CD4-positive, alpha-beta T cell (primary cell): ENCODE data around the gene RPL22L1. TPM values are rescaled to one million over a fixed set of nuclear protein-coding genes. Genes with fewer than 3 reads are reported as not detected.

Experiments used
- ATAC-seq: fragments of 200-7000 bp; cut with Tn5 transposase; one replicate; pipeline ENCODE4 v1.10.0; 2022; ENCODE audit warnings: mild to moderate bottlenecking; ENCODE audit not compliant: poor library complexity
- CTCF ChIA-PET: fragments of 350-600 bp; sonication (Branson Sonifier 250); formaldehyde crosslinking; loops from one replicate; lab custom pipeline; 2021; ENCODE audit warnings: antibody characterized with exemption, inconsistent platforms; lab: Charles Lee
- POLR2A ChIA-PET: fragments of 350-600 bp; sonication (Branson Sonifier 250); formaldehyde crosslinking; loops from one replicate; lab custom pipeline; 2021; ENCODE audit warnings: antibody characterized with exemption, inconsistent platforms; lab: Charles Lee
- DNase-seq, 14 experiments: peaks; one replicate each; pipeline ENCODE4 v3.0.0-alpha.2; 2013 to 2020; ENCODE audit warnings: mixed read lengths in 2 of 14
- H3K27ac ChIP-seq, 2 donors: one replicate each; pipeline versions ENCODE4 v1.5.1 to v1.7.0; 2013; ENCODE audit warnings: low read length in 2 of 2, low read depth in 1 of 2, mild to moderate bottlenecking in 1 of 2
- H3K27me3 ChIP-seq, 2 experiments: 1 replicate in 1 of 2; 2 replicates in 1 of 2; pipeline versions ENCODE4 v1.6.1 to v1.7.0; 2013; ENCODE audit warnings: low read length in 2 of 2, control low read depth in 1 of 2, mild to moderate bottlenecking in 1 of 2, moderate library complexity in 1 of 2; ENCODE audit not compliant: insufficient read depth in 2 of 2, control insufficient read depth in 1 of 2
- H3K36me3 ChIP-seq: one replicate; pipeline ENCODE4 v1.6.1; 2013; ENCODE audit warnings: low read length, control low read depth; ENCODE audit not compliant: insufficient read depth
- H3K4me1 ChIP-seq: one replicate; pipeline ENCODE4 v1.6.1; 2013; ENCODE audit warnings: low read length, control low read depth; ENCODE audit not compliant: insufficient read depth
- H3K4me3 ChIP-seq: one replicate; pipeline ENCODE4 v1.5.1; 2013; ENCODE audit warnings: mild to moderate bottlenecking, low read length, moderate library complexity
- H3K9me3 ChIP-seq, 2 experiments: 1 replicate in 1 of 2; 2 replicates in 1 of 2; pipeline versions ENCODE4 v1.6.1 to v1.7.0; 2013; ENCODE audit warnings: low read length in 2 of 2, mild to moderate bottlenecking in 2 of 2, control low read depth in 1 of 2, moderate library complexity in 1 of 2; ENCODE audit not compliant: control insufficient read depth in 1 of 2, insufficient read depth in 1 of 2
- H3K27ac Mint-ChIP-seq: one replicate; pipeline ENCODE4 v1.8.0; 2020; ENCODE audit warnings: mixed read lengths
- H3K27me3 Mint-ChIP-seq: one replicate; pipeline ENCODE4 v1.8.0; 2021; ENCODE audit warnings: mixed read lengths
- H3K36me3 Mint-ChIP-seq: one replicate; pipeline ENCODE4 v1.8.0; 2021; ENCODE audit warnings: low read depth, mixed read lengths
- H3K4me1 Mint-ChIP-seq: one replicate; pipeline ENCODE4 v1.8.0; 2021; ENCODE audit warnings: low read depth, mixed read lengths
- H3K4me3 Mint-ChIP-seq: one replicate; pipeline ENCODE4 v1.8.0; 2020; ENCODE audit warnings: mild to moderate bottlenecking, mixed read lengths
- H3K9me3 Mint-ChIP-seq: one replicate; pipeline ENCODE4 v1.8.0; 2020; ENCODE audit warnings: mixed read lengths
- intact Hi-C, 2 experiments: fragments of 100-400 bp; cut with DNase I in 1 of 2; cut with micrococcal nuclease in 1 of 2; formaldehyde crosslinking; loops; one replicate each; pipeline versions ENCODE4 v1.15.1 to v1.9.0; 2023 to 2025; cut with DNase I, micrococcal nuclease
- total RNA-seq, 174 experiments: library from RNA in 2 of 174; stranded (reverse) in 2 of 174; gene quantifications; one replicate each; pipeline ENCODE4 v1.2.3 and lab custom pipeline; 2021 to 2026
- TF ChIP-seq, protein P1 (sequence below): fragments of 200-600 bp; IDR thresholded peaks from one replicate; pipeline ENCODE4 v1.8.0; 2022; ENCODE audit warnings: antibody characterized with exemption, mild to moderate bottlenecking

Gene RPL22L1
- total RNA-seq, 2 experiments from 2014 or later, result 53.5 to 55.6 TPM

DNA sequence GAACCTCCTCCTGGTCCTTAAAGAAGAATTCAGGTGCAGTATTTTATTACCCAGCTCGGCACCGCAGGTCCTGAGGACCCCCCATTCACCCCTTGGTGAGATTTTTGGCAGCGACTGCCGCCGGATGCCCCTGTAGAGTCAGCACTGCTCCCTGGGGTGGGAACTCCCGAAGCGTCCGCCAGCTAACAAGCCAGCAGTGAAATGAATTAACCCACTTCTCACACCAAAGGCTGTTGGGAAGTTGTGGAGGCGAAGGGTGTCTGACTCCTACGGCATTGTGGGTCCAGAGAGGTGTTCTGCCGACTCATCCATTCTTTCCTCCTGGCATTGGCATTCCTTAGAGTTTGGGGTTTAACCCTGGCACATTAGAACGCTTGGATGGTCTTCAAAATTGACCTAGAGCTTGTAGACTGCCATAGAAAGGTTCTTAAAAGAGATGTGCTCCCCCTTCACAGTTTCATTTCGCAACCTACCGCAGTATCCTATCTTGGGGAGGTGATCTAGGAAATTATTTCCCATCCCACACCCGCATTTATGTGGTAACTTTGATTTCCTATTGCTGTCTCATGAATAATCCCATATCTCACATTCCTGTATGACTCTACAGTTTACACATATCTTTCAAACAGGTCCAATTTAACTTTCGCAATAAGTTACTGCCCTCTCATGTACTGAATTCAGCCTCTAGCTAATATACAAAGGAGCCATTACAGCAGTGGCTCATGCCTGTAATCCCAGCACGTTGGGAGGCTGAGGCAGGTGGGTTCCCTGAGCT is 39.3 kb upstream of the RPL22L1 start:
- ChIA-PET POLR2A (interaction anchor here (1.3 to 3.2 kb wide), 6 partner anchors 32 to 67 kb away, joined by 4 to 75 read pairs (median 6); partner anchors contain the start of gene RPL22L1), CTCF (interaction anchor here (1.2 kb wide), 1 partner anchor 98 kb away, joined by 3 read pairs; no protein-coding TSS in a partner anchor)
- TF ChIP-seq, protein P1, sequence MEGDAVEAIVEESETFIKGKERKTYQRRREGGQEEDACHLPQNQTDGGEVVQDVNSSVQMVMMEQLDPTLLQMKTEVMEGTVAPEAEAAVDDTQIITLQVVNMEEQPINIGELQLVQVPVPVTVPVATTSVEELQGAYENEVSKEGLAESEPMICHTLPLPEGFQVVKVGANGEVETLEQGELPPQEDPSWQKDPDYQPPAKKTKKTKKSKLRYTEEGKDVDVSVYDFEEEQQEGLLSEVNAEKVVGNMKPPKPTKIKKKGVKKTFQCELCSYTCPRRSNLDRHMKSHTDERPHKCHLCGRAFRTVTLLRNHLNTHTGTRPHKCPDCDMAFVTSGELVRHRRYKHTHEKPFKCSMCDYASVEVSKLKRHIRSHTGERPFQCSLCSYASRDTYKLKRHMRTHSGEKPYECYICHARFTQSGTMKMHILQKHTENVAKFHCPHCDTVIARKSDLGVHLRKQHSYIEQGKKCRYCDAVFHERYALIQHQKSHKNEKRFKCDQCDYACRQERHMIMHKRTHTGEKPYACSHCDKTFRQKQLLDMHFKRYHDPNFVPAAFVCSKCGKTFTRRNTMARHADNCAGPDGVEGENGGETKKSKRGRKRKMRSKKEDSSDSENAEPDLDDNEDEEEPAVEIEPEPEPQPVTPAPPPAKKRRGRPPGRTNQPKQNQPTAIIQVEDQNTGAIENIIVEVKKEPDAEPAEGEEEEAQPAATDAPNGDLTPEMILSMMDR, result no peak
- H3K9me3 Mint-ChIP-seq, result peaks cover 14% of the 10 kb centered on the region
- no peaks in the 10 kb centered on the region for H3K27me3 ChIP-seq
- peak overlapping the region; percentile 86 for H3K27ac Mint-ChIP-seq
- peaks cover 16 to 22% of the 10 kb centered on the region in 2 experiments for H3K9me3 ChIP-seq
- no peaks in the 10 kb centered on the region for H3K27me3 Mint-ChIP-seq
- intact Hi-C loops, result loop anchor here (2.0 to 10.0 kb wide), 2 partner anchors 39 to 335 kb away; partner anchors contain the start of gene RPL22L1 (in 1 of the 2)
- peaks cover 27% of the 10 kb centered on the region for H3K4me1 Mint-ChIP-seq
- DNase-seq, result peak in 2 of 14 experiments; percentile 18 to 25
- no peaks in the 10 kb centered on the region for H3K36me3 ChIP-seq
- peak overlapping the region in 1 of 2 donors; percentile 47 for H3K27ac ChIP-seq
- H3K4me3 Mint-ChIP-seq, result peak overlapping the region; percentile 99
- no peak for ATAC-seq
- H3K4me1 ChIP-seq, result peaks cover 10% of the 10 kb centered on the region
- H3K36me3 Mint-ChIP-seq, result peaks cover 7% of the 10 kb centered on the region
- no peak overlapping the region for H3K4me3 ChIP-seq

DNA sequence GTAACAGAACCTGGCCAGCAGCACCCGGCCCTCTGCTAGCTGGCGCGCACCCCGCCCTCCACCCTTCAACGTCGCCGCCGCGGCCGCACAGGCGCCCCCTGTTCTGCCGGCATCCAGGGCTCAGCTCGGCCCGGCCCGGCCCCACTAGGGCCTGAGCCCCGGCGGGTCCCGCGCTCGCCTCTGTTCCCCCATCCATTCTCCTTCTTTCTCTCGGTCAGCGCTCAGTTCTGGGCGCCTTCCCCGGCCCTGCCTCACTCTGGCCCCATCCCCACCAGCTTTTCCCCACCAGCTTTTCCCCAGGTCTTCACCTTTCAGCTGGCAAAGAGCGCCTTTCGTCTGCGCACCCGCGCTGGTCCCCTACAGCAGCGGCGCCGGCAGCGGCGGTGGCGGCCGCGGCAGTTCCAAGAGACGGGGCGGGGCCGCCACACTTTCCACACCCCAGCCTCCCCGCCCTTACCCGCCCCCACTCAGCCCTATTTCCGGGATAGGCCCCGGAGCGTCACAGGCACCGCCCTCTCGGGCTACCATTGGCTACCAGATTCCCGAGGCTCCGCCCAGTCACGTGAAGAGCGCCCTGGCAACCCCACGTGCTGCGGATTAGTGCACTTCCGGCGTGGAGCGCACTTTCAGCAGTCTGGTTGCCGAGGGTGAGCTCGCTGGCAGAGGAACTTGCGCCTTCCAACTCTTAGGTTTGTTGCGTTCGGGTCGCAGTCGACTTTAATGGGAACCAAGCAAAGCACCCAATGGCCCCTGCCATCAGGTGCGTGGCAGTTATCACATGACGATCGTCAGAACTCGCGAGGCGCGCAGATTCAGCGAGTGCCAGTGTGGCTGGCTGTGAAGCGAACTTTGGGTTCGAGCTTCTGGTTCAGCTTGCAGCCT is 38.5 kb upstream of the RPL22L1 start, which contains the start of gene EIF5A2:
EIF5A2 (minus strand) TSS at position 403 of the 882 bp plus-strand sequence. CDS start 831 bp downstream, outside the sequence.
- H3K9me3 ChIP-seq, result peaks cover 16 to 22% of the 10 kb centered on the region in 2 experiments
- H3K4me3 Mint-ChIP-seq, result peak within 1 kb of the TSS; percentile 99
- H3K27ac Mint-ChIP-seq, result peak within 1 kb of the TSS; percentile 86
- peaks cover 14% of the 10 kb centered on the region for H3K9me3 Mint-ChIP-seq
- ChIA-PET CTCF (interaction anchor here (1.0 to 1.5 kb wide), 2 partner anchors 37 to 39 kb away, joined by 4 to 9 read pairs; partner anchors contain the start of gene RPL22L1), POLR2A (interaction anchor here (1.1 to 3.2 kb wide), 8 partner anchors 22 to 551 kb away, joined by 4 to 75 read pairs (median 4); partner anchors contain the start of genes RPL22L1 and SKIL)
- no peaks in the 10 kb centered on the region for H3K36me3 ChIP-seq
- peak within 1 kb of the TSS; percentile 53 to 66 for H3K27ac ChIP-seq
- DNase-seq (peak; percentile 92 to 98 (median 94)), ATAC-seq (peak; percentile 94)
- no peaks in the 10 kb centered on the region for H3K27me3 Mint-ChIP-seq
- peak within 1 kb of the TSS; percentile 66 for H3K4me3 ChIP-seq
- intact Hi-C loops, result loop anchor here (2.0 to 10.0 kb wide), 2 partner anchors 38 to 336 kb away; partner anchors contain the start of gene RPL22L1 (in 1 of the 2)
- H3K36me3 Mint-ChIP-seq, result peaks cover 7% of the 10 kb centered on the region
- peaks cover 10% of the 10 kb centered on the region for H3K4me1 ChIP-seq
- H3K27me3 ChIP-seq, result no peaks in the 10 kb centered on the region
- H3K4me1 Mint-ChIP-seq, result peaks cover 27% of the 10 kb centered on the region
- TF ChIP-seq, protein P1, result no peak
